ENCODE results near the gene ZNF280C.

Gene ZNF280C

GRCh38 chrX:130204647-130205046 is 64.1 kb downstream of the ZNF280C start:
- H3K27me3 ChIP-seq (ENCODE audit: insufficient read depth, low read depth), result no peaks in the 10 kb centered on the region
- TF ChIP-seq CTCF (conservative IDR thresholded peaks at IDR 0.05; ENCODE audit: low read depth, low read length), result no peak
- H2AFZ ChIP-seq (ENCODE audit: low read depth), result no peak overlapping the region
- H3K79me2 ChIP-seq (ENCODE audit: insufficient read depth, low read depth), result no peaks in the 10 kb centered on the region
- no peaks in the 10 kb centered on the region for H3K36me3 ChIP-seq (ENCODE audit: insufficient read depth)
- no peak overlapping the region for H3K4me3 ChIP-seq (IDR thresholded peaks at IDR 0.05; ENCODE audit: insufficient read depth, low read depth, low read length)
- H3K27ac ChIP-seq, result no peak overlapping the region
- H3K4me1 ChIP-seq (ENCODE audit: low read depth, poor library complexity, severe bottlenecking), result no peaks in the 10 kb centered on the region
- H4K20me1 ChIP-seq (ENCODE audit: insufficient read depth), result no peaks in the 10 kb centered on the region
- H3K4me2 ChIP-seq, result no peak overlapping the region
- no peak overlapping the region for H3K9ac ChIP-seq

- H3K79me2 ChIP-seq (ENCODE audit: insufficient read depth, low read depth), result no peaks in the 10 kb centered on the region
- no peak overlapping the region for H2AFZ ChIP-seq (ENCODE audit: low read depth)
- H4K20me1 ChIP-seq (ENCODE audit: insufficient read depth), result no peaks in the 10 kb centered on the region
- no peaks in the 10 kb centered on the region for H3K36me3 ChIP-seq (ENCODE audit: insufficient read depth)
- H3K4me3 ChIP-seq (IDR thresholded peaks at IDR 0.05; ENCODE audit: insufficient read depth, low read depth, low read length), result no peak overlapping the region
- no peak for TF ChIP-seq CTCF (conservative IDR thresholded peaks at IDR 0.05; ENCODE audit: low read depth, low read length)
- H3K27me3 ChIP-seq (ENCODE audit: insufficient read depth, low read depth), result no peaks in the 10 kb centered on the region
- H3K4me2 ChIP-seq, result no peak overlapping the region
- no peak overlapping the region for H3K27ac ChIP-seq
- no peak overlapping the region for H3K9ac ChIP-seq
- H3K4me1 ChIP-seq (ENCODE audit: low read depth, poor library complexity, severe bottlenecking), result peaks cover 15% of the 10 kb centered on the region
Measured at GRCh38 chrX:130197464-130197863, 71.2 kb downstream of the ZNF280C start.

- H3K4me1 ChIP-seq (ENCODE audit: low read depth, poor library complexity, severe bottlenecking), result peaks cover 25% of the 10 kb centered on the region
- no peak overlapping the region for H3K4me3 ChIP-seq (IDR thresholded peaks at IDR 0.05; ENCODE audit: insufficient read depth, low read depth, low read length)
- H3K79me2 ChIP-seq (ENCODE audit: insufficient read depth, low read depth), result no peaks in the 10 kb centered on the region
- no peak for TF ChIP-seq CTCF (conservative IDR thresholded peaks at IDR 0.05; ENCODE audit: low read depth, low read length)
- H3K4me2 ChIP-seq, result no peak overlapping the region
- no peaks in the 10 kb centered on the region for H3K27me3 ChIP-seq (ENCODE audit: insufficient read depth, low read depth)
- no peak overlapping the region for H3K9ac ChIP-seq
- no peak overlapping the region for H2AFZ ChIP-seq (ENCODE audit: low read depth)
- no peaks in the 10 kb centered on the region for H4K20me1 ChIP-seq (ENCODE audit: insufficient read depth)
- no peaks in the 10 kb centered on the region for H3K36me3 ChIP-seq (ENCODE audit: insufficient read depth)
- H3K27ac ChIP-seq, result no peak overlapping the region
Measured at GRCh38 chrX:130196466-130196865, 72.2 kb downstream of the ZNF280C start.

GRCh38 chrX:130190801-130191200 is 77.9 kb downstream of the ZNF280C start:
- no peak overlapping the region for H3K27ac ChIP-seq
- H3K36me3 ChIP-seq (ENCODE audit: insufficient read depth), result no peaks in the 10 kb centered on the region
- no peak overlapping the region for H2AFZ ChIP-seq (ENCODE audit: low read depth)
- TF ChIP-seq CTCF (conservative IDR thresholded peaks at IDR 0.05; ENCODE audit: low read depth, low read length), result no peak
- H3K4me2 ChIP-seq, result no peak overlapping the region
- H3K79me2 ChIP-seq (ENCODE audit: insufficient read depth, low read depth), result no peaks in the 10 kb centered on the region
- H3K27me3 ChIP-seq (ENCODE audit: insufficient read depth, low read depth), result no peaks in the 10 kb centered on the region
- no peak overlapping the region for H3K4me3 ChIP-seq (IDR thresholded peaks at IDR 0.05; ENCODE audit: insufficient read depth, low read depth, low read length)
- no peak overlapping the region for H3K9ac ChIP-seq
- H3K4me1 ChIP-seq (ENCODE audit: low read depth, poor library complexity, severe bottlenecking), result peaks cover 10% of the 10 kb centered on the region
- no peaks in the 10 kb centered on the region for H4K20me1 ChIP-seq (ENCODE audit: insufficient read depth)

Measured in KMS-11 (cell line).